Bronchial epithelial cell (primary cell): Measurements from ENCODE around the gene GALNT10. TPM values are rescaled to one million over a fixed set of nuclear protein-coding genes. Genes with fewer than 3 reads are reported as not detected.

ENCODE experiments used
- DNase-seq: peaks from one replicate; pipeline ENCODE4 v3.0.0-alpha.2; 2010; ENCODE audit warnings: low read depth
- FAIRE-seq: peaks from 2 replicates; lab custom pipeline; 2011; peaks lifted over from hg19 to GRCh38; lab: Jason Lieb, UNC
- H3K27me3 ChIP-seq: 2 replicates; pipeline ENCODE4 v1.5.1; 2011; ENCODE audit warnings: low read length; ENCODE audit not compliant: control insufficient read depth, insufficient read depth
- H3K36me3 ChIP-seq: 2 replicates; pipeline ENCODE4 v1.5.1; 2011; ENCODE audit warnings: low read length; ENCODE audit not compliant: control insufficient read depth, insufficient read depth
- H3K4me3 ChIP-seq: 2 replicates; pipeline ENCODE4 v1.5.1; 2011; ENCODE audit warnings: mild to moderate bottlenecking, low read depth, low read length, control low read depth
- CTCF ChIP-seq: IDR thresholded peaks from 2 replicates; pipeline ENCODE4 v1.5.1; 2011; ENCODE audit warnings: mild to moderate bottlenecking, moderate library complexity, low read length, control low read depth, inconsistent platforms; ENCODE audit not compliant: insufficient read depth, severe bottlenecking
- total RNA-seq: library from RNA; depleted of rRNA; stranded (reverse); fragments of >200 nt; gene quantifications from 2 replicates; pipeline ENCODE4 v1.2.1, GENCODE V29; 2014

GALNT10 gene
- total RNA-seq, 1 donor from 2014 or later: 3.9 TPM

GRCh38 chr5:154215571-154216325 lies 25.2 kb downstream of the GALNT10 start:
- Histone ChIP-seq H3K27me3 (no peaks in the 10 kb centered on the region), H3K4me3 (no peak overlapping the region), H3K36me3 (no peaks in the 10 kb centered on the region)
- FAIRE-seq (no peak), DNase-seq (peak; percentile 79)
- TF ChIP-seq CTCF: no peak

GRCh38 chr5:154217462-154217861 lies 26.9 kb downstream of the GALNT10 start:
- FAIRE-seq (no peak), DNase-seq (no peak)
- no peak for TF ChIP-seq CTCF
- Histone ChIP-seq H3K4me3 (no peak overlapping the region), H3K27me3 (no peaks in the 10 kb centered on the region), H3K36me3 (no peaks in the 10 kb centered on the region)

- Histone ChIP-seq H3K27me3 (no peaks in the 10 kb centered on the region), H3K4me3 (no peak overlapping the region), H3K36me3 (no peaks in the 10 kb centered on the region)
- TF ChIP-seq CTCF: no peak
- DNase-seq (no peak), FAIRE-seq (no peak)
These were observed 28.3 kb downstream of the GALNT10 start for GRCh38 chr5:154218786-154219185.

- DNase-seq: peak; percentile 50
- H3K4me3 ChIP-seq: no peak overlapping the region
These were observed 30.1 kb downstream of the GALNT10 start for GRCh38 chr5:154220625-154221024.

GRCh38 chr5:154221371-154221896 lies 30.9 kb downstream of the GALNT10 start:
- DNase-seq (peak; percentile 82), FAIRE-seq (peak; percentile 40)
- no peaks in the 10 kb centered on the region for H3K36me3 ChIP-seq
- no peak for TF ChIP-seq CTCF
- no peaks in the 10 kb centered on the region for H3K27me3 ChIP-seq
- H3K4me3 ChIP-seq: no peak overlapping the region

More at GRCh38 chr5:154220625-154221024, 30.1 kb downstream of the GALNT10 start:
- no peaks in the 10 kb centered on the region for H3K36me3 ChIP-seq
- no peak for TF ChIP-seq CTCF
- no peaks in the 10 kb centered on the region for H3K27me3 ChIP-seq
- no peak for FAIRE-seq
